Measurements from ENCODE around the gene FRAT1. TPM values are rescaled to one million over a fixed set of nuclear protein-coding genes. Genes with fewer than 3 reads are reported as not detected.
A peak's percentile ranks its signal among the peaks of the same experiment; 100 is the strongest.

FRAT1 gene
- polyA plus RNA-seq, 3 donors, result 17.0 to 34.4 (median 31.2) TPM

GRCh38 chr10:97273700-97274099, 45.4 kb upstream of the FRAT1 start:
- H3K36me3 Mint-ChIP-seq, result peaks cover 0 to 11% of the 10 kb centered on the region in 2 donors
- Histone ChIP-seq H4K20me1 (ENCODE audit: insufficient read depth, low read length) (no peaks in the 10 kb centered on the region), H3K4me3 (replicated peaks in 1 of 3; ENCODE audit: low read depth in 2 of 3, low read length in 3 of 3) (no peak overlapping the region), H3K4me1 (ENCODE audit: control insufficient read depth in 1 of 2, insufficient read depth in 2 of 2, low read length in 2 of 2) (peaks cover 10 to 14% of the 10 kb centered on the region in 2 donors), H3K9ac (ENCODE audit: insufficient read depth, low read length, poor library complexity, severe bottlenecking) (no peak overlapping the region), H3K27ac (ENCODE audit: low read depth in 1 of 2, low read length in 2 of 2) (no peak overlapping the region), H3K36me3 (replicated peaks in 1 of 2; ENCODE audit: control insufficient read depth in 1 of 2, insufficient read depth in 2 of 2, low read length in 2 of 2) (no peaks in the 10 kb centered on the region), H3K4me2 (replicated peaks; ENCODE audit: extremely low read depth, low read length, poor library complexity, severe bottlenecking) (no peak overlapping the region), H3K79me2 (ENCODE audit: insufficient read depth, low read length) (peaks cover 75% of the 10 kb centered on the region), H2AFZ (ENCODE audit: insufficient read depth, low read depth, low read length, poor library complexity, severe bottlenecking) (no peak overlapping the region), H3K27me3 (ENCODE audit: control insufficient read depth in 2 of 2, insufficient read depth in 2 of 2, low read length in 2 of 2) (no peaks in the 10 kb centered on the region), H3K9me3 (replicated peaks in 1 of 2; ENCODE audit: control insufficient read depth in 1 of 2, insufficient read depth in 1 of 2, low read length in 2 of 2) (no peaks in the 10 kb centered on the region)
- H3K4me3 Mint-ChIP-seq, result no peak overlapping the region
- intact Hi-C loops (cut with micrococcal nuclease), result no loop called here
- no peaks in the 10 kb centered on the region for H3K9me3 Mint-ChIP-seq
- H3K27ac Mint-ChIP-seq, result peak overlapping the region in 1 of 7 donors; percentile 55
- peaks cover 0 to 2% (median 0%) of the 10 kb centered on the region in 3 donors for H3K27me3 Mint-ChIP-seq (ENCODE audit: low read depth in 3 of 3)
- no CpG with 5 or more reads among the region's 3 CpGs for WGBS (ENCODE audit: insufficient coverage)
- DNase-seq, result no peak
- peaks cover 13% of the 10 kb centered on the region for H3K4me1 Mint-ChIP-seq
- no peak for TF ChIP-seq CTCF (IDR thresholded peaks at IDR 0.05)

GRCh38 chr10:97274828-97275227, 44.2 kb upstream of the FRAT1 start:
- H3K27me3 Mint-ChIP-seq (ENCODE audit: low read depth in 3 of 3), result peaks cover 0 to 2% (median 0%) of the 10 kb centered on the region in 3 donors
- H3K27ac Mint-ChIP-seq, result peak overlapping the region in 1 of 7 donors; percentile 53
- H3K9me3 ChIP-seq (replicated peaks in 1 of 2; ENCODE audit: control insufficient read depth in 1 of 2, insufficient read depth in 1 of 2, low read length in 2 of 2), result no peaks in the 10 kb centered on the region
- 50% methylated on average over 1 of the region's 9 CpGs for WGBS (ENCODE audit: insufficient coverage)
- H4K20me1 ChIP-seq (ENCODE audit: insufficient read depth, low read length), result no peaks in the 10 kb centered on the region
- H3K4me1 Mint-ChIP-seq, result peaks cover 25% of the 10 kb centered on the region
- H3K4me2 ChIP-seq (replicated peaks; ENCODE audit: extremely low read depth, low read length, poor library complexity, severe bottlenecking), result no peak overlapping the region
- no peak overlapping the region for H3K4me3 ChIP-seq (replicated peaks in 1 of 3; ENCODE audit: low read depth in 2 of 3, low read length in 3 of 3)
- peaks cover 19 to 25% of the 10 kb centered on the region in 2 donors for H3K4me1 ChIP-seq (ENCODE audit: control insufficient read depth in 1 of 2, insufficient read depth in 2 of 2, low read length in 2 of 2)
- no peak overlapping the region for H3K9ac ChIP-seq (ENCODE audit: insufficient read depth, low read length, poor library complexity, severe bottlenecking)
- no peak for TF ChIP-seq CTCF (IDR thresholded peaks at IDR 0.05)
- peak overlapping the region in 1 of 2 donors; percentile 58 for H3K27ac ChIP-seq (ENCODE audit: low read depth in 1 of 2, low read length in 2 of 2)
- no peak overlapping the region for H2AFZ ChIP-seq (ENCODE audit: insufficient read depth, low read depth, low read length, poor library complexity, severe bottlenecking)
- no peaks in the 10 kb centered on the region for H3K27me3 ChIP-seq (ENCODE audit: control insufficient read depth in 2 of 2, insufficient read depth in 2 of 2, low read length in 2 of 2)
- H3K9me3 Mint-ChIP-seq, result no peaks in the 10 kb centered on the region
- H3K79me2 ChIP-seq (ENCODE audit: insufficient read depth, low read length), result peaks cover 75% of the 10 kb centered on the region
- no peak for DNase-seq
- peaks cover 0 to 10% of the 10 kb centered on the region in 2 donors for H3K36me3 Mint-ChIP-seq
- no peaks in the 10 kb centered on the region for H3K36me3 ChIP-seq (replicated peaks in 1 of 2; ENCODE audit: control insufficient read depth in 1 of 2, insufficient read depth in 2 of 2, low read length in 2 of 2)
- intact Hi-C loops (cut with micrococcal nuclease), result loop anchor here in 1 of 2 donors (5.0 kb wide), 1 partner anchor 57 kb away; the partner anchor contains the start of gene FRAT2
- no peak overlapping the region for H3K4me3 Mint-ChIP-seq
